HepG2 (cell line): ENCODE data around the gene TXNDC12. TPM values are rescaled to one million over a fixed set of nuclear protein-coding genes. Genes with fewer than 3 reads are reported as not detected.

Experiments
- ASH2L ChIP-seq: fragments of 300-600, 200-600 bp; sonication (generic); IDR thresholded peaks from 2 replicates; pipeline ENCODE4 v1.7.0; 2017; ENCODE audit warnings: low read depth, mild to moderate bottlenecking, moderate library complexity, mixed read lengths, low read length; ENCODE audit not compliant: insufficient read length
- BHLHE40 ChIP-seq: IDR thresholded peaks from 2 replicates; pipeline ENCODE4 v1.6.1; 2011; ENCODE audit warnings: low read length, improper control_type of control experiment
- FOXJ3 ChIP-seq: sonication (generic); formaldehyde crosslinking; IDR thresholded peaks from 2 replicates; pipeline ENCODE4 v1.4.0; 2020; ENCODE audit warnings: missing genetic modification reagents, mild to moderate bottlenecking, borderline replicate concordance
- MZF1 ChIP-seq: sonication (generic); formaldehyde crosslinking; IDR thresholded peaks from 2 replicates; pipeline ENCODE4 v1.8.1; 2023; ENCODE audit warnings: mild to moderate bottlenecking, missing genetic modification reagents, borderline replicate concordance
- ONECUT2 ChIP-seq: sonication (generic); formaldehyde crosslinking; IDR thresholded peaks from 2 replicates; pipeline ENCODE4 v1.4.0; 2020; ENCODE audit warnings: missing genetic modification reagents
- POGZ ChIP-seq: sonication (generic); formaldehyde crosslinking; IDR thresholded peaks from 2 replicates; pipeline ENCODE4 v1.4.0; 2020; ENCODE audit warnings: mild to moderate bottlenecking, missing genetic modification reagents
- REL ChIP-seq: sonication (generic); formaldehyde crosslinking; conservative IDR thresholded peaks from 2 replicates; pipeline ENCODE4 v1.8.0; 2022; ENCODE audit warnings: mild to moderate bottlenecking, missing genetic modification reagents, moderate library complexity
- SRSF1 ChIP-seq: fragments of 200-400 bp; formaldehyde crosslinking; optimal IDR thresholded peaks from 2 replicates; pipeline ENCODE3; 2017; ENCODE audit warnings: mild to moderate bottlenecking, low read depth, low read length, moderate library complexity
- TBL1XR1 ChIP-seq: fragments of 150-350 bp; IDR thresholded peaks from 2 replicates; pipeline ENCODE4 v1.6.1; 2014; ENCODE audit warnings: borderline replicate concordance, low read length; ENCODE audit not compliant: partially characterized antibody
- ZFYVE20 ChIP-seq: sonication (generic); formaldehyde crosslinking; IDR thresholded peaks from 2 replicates; pipeline ENCODE4 v1.8.0; 2023; ENCODE audit warnings: low read depth, mild to moderate bottlenecking, moderate library complexity, missing genetic modification reagents, borderline replicate concordance
- ZNF121 ChIP-seq: sonication (generic); formaldehyde crosslinking; IDR thresholded peaks from 2 replicates; pipeline ENCODE4 v1.5.0; 2020; ENCODE audit warnings: mild to moderate bottlenecking, missing genetic modification reagents
- ZNF224 ChIP-seq: sonication (generic); formaldehyde crosslinking; IDR thresholded peaks from 2 replicates; pipeline ENCODE4 v1.5.0; 2020; ENCODE audit warnings: mild to moderate bottlenecking, missing genetic modification reagents
- ZNF350 ChIP-seq: sonication (generic); formaldehyde crosslinking; IDR thresholded peaks from 2 replicates; pipeline ENCODE4 v1.4.0; 2020; ENCODE audit warnings: mild to moderate bottlenecking, low read depth, missing genetic modification reagents, borderline replicate concordance
- ZNF354B ChIP-seq: sonication (generic); formaldehyde crosslinking; IDR thresholded peaks from 2 replicates; pipeline ENCODE4 v1.8.0; 2022; ENCODE audit warnings: mild to moderate bottlenecking, missing genetic modification reagents
- ZNF496 ChIP-seq: sonication (generic); formaldehyde crosslinking; IDR thresholded peaks from 2 replicates; pipeline ENCODE4 v1.8.1; 2023; ENCODE audit warnings: mild to moderate bottlenecking, moderate library complexity, missing genetic modification reagents; ENCODE audit not compliant: insufficient replicate concordance
- ZNF570 ChIP-seq: sonication (generic); formaldehyde crosslinking; IDR thresholded peaks from 2 replicates; pipeline ENCODE4 v1.4.0; 2020; ENCODE audit warnings: mild to moderate bottlenecking, missing genetic modification reagents, borderline replicate concordance
- ZNF775 ChIP-seq: sonication (generic); formaldehyde crosslinking; IDR thresholded peaks from 2 replicates; pipeline ENCODE4 v1.4.0; 2020; ENCODE audit warnings: missing genetic modification reagents, mild to moderate bottlenecking, moderate library complexity, borderline replicate concordance
- polyA plus RNA-seq, 8 experiments: library from polyadenylated mRNA; depleted of rRNA in 3 of 8; stranded (reverse) in 7 of 8; unstranded in 1 of 8; fragments of >200 nt; fragmentation: Illumina TruSeq in 4 of 8; extraction: Trizol in 4 of 8; gene quantifications; 2 replicates each; pipeline versions ENCODE4 v1.2.1 to v1.2.3, GENCODE V29; 2011 to 2016; ENCODE audit warnings: low read depth in 4 of 8, missing spikeins in 1 of 8, mixed read lengths in 1 of 8; ENCODE audit not compliant: insufficient read depth in 1 of 8
- total RNA-seq, 5 experiments: library from RNA; depleted of rRNA; stranded (reverse); fragments of >200 nt; fragmentation: Illumina TruSeq; extraction: Trizol; gene quantifications; 2 replicates each; pipeline ENCODE4 v1.2.3, GENCODE V29; 2016; ENCODE audit warnings: low read depth in 1 of 5
- TF ChIP-seq, protein P1 (sequence below): sonication (generic); formaldehyde crosslinking; conservative IDR thresholded peaks from 2 replicates; pipeline ENCODE4 v1.4.0; 2020; ENCODE audit warnings: missing genetic modification reagents
- TF ChIP-seq, protein P2 (sequence below): IDR thresholded peaks from 2 replicates; pipeline ENCODE4 v1.6.1; 2012; ENCODE audit warnings: low read length, improper control_type of control experiment
- TF ChIP-seq, protein P3 (sequence below): sonication (generic); formaldehyde crosslinking; IDR thresholded peaks from 2 replicates; pipeline ENCODE4 v1.5.0; 2020; ENCODE audit warnings: mild to moderate bottlenecking, missing genetic modification reagents
- TF ChIP-seq, protein P4 (sequence below): sonication (generic); formaldehyde crosslinking; IDR thresholded peaks from 2 replicates; pipeline ENCODE4 v1.5.1; 2020; ENCODE audit warnings: missing genetic modification reagents, mild to moderate bottlenecking, borderline replicate concordance

Gene TXNDC12
- total and polyA plus RNA-seq, 2 of the 13 experiments (the other 11 are each of a cell fraction or from before 2014, with no cell fraction given), result 65.6 to 67.2 TPM

DNA sequence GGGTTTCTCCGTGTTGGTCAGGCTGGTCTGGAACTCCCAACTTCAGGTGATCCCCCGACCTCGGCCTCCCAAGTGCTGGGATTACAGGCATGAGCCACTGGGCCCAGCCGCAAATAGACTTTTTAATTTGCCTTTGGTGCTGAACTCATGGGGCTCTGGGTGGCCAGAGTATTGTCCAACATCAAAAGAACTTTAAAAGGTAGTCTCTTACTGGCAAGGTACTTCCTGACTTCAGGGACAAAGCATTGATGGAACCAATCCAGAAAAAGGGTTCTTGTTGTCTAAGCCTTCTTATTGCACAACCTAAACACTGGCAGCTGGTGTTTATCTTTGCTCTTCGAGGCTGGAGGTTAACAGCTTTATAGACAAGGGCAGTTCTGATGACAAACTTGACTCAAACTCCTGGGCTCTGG is 17.6 kb downstream of the TXNDC12 start (continued):
- TF ChIP-seq, protein P1, sequence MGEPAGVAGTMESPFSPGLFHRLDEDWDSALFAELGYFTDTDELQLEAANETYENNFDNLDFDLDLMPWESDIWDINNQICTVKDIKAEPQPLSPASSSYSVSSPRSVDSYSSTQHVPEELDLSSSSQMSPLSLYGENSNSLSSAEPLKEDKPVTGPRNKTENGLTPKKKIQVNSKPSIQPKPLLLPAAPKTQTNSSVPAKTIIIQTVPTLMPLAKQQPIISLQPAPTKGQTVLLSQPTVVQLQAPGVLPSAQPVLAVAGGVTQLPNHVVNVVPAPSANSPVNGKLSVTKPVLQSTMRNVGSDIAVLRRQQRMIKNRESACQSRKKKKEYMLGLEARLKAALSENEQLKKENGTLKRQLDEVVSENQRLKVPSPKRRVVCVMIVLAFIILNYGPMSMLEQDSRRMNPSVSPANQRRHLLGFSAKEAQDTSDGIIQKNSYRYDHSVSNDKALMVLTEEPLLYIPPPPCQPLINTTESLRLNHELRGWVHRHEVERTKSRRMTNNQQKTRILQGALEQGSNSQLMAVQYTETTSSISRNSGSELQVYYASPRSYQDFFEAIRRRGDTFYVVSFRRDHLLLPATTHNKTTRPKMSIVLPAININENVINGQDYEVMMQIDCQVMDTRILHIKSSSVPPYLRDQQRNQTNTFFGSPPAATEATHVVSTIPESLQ, result no peak
- TF ChIP-seq, protein P2, sequence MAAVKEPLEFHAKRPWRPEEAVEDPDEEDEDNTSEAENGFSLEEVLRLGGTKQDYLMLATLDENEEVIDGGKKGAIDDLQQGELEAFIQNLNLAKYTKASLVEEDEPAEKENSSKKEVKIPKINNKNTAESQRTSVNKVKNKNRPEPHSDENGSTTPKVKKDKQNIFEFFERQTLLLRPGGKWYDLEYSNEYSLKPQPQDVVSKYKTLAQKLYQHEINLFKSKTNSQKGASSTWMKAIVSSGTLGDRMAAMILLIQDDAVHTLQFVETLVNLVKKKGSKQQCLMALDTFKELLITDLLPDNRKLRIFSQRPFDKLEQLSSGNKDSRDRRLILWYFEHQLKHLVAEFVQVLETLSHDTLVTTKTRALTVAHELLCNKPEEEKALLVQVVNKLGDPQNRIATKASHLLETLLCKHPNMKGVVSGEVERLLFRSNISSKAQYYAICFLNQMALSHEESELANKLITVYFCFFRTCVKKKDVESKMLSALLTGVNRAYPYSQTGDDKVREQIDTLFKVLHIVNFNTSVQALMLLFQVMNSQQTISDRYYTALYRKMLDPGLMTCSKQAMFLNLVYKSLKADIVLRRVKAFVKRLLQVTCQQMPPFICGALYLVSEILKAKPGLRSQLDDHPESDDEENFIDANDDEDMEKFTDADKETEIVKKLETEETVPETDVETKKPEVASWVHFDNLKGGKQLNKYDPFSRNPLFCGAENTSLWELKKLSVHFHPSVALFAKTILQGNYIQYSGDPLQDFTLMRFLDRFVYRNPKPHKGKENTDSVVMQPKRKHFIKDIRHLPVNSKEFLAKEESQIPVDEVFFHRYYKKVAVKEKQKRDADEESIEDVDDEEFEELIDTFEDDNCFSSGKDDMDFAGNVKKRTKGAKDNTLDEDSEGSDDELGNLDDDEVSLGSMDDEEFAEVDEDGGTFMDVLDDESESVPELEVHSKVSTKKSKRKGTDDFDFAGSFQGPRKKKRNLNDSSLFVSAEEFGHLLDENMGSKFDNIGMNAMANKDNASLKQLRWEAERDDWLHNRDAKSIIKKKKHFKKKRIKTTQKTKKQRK, result no peak
- TF ChIP-seq TBL1XR1, result no peak
- TF ChIP-seq ZNF354B (CRISPR knock-in tag), result no peak
- TF ChIP-seq ZNF496 (CRISPR knock-in tag), result no peak
- TF ChIP-seq ZFYVE20 (CRISPR knock-in tag), result no peak
- no peak for TF ChIP-seq SRSF1
- peak; percentile 72 for TF ChIP-seq ASH2L
- no peak for TF ChIP-seq ZNF570 (CRISPR knock-in tag)
- TF ChIP-seq POGZ (CRISPR knock-in tag), result peak; percentile 83
- TF ChIP-seq MZF1 (CRISPR knock-in tag), result no peak
- peak; percentile 66; the same call in 1 of the 2 replicates for TF ChIP-seq ONECUT2
- TF ChIP-seq, protein P3, sequence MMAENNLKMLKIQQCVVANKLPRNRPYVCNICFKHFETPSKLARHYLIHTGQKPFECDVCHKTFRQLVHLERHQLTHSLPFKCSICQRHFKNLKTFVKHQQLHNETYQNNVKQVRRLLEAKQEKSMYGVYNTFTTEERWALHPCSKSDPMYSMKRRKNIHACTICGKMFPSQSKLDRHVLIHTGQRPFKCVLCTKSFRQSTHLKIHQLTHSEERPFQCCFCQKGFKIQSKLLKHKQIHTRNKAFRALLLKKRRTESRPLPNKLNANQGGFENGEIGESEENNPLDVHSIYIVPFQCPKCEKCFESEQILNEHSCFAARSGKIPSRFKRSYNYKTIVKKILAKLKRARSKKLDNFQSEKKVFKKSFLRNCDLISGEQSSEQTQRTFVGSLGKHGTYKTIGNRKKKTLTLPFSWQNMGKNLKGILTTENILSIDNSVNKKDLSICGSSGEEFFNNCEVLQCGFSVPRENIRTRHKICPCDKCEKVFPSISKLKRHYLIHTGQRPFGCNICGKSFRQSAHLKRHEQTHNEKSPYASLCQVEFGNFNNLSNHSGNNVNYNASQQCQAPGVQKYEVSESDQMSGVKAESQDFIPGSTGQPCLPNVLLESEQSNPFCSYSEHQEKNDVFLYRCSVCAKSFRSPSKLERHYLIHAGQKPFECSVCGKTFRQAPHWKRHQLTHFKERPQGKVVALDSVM (CRISPR knock-in tag), result peak; percentile 73
- peak; percentile 32; the same call in 1 of the 2 replicates for TF ChIP-seq ZNF350
- TF ChIP-seq FOXJ3 (CRISPR knock-in tag), result peak; percentile 98
- TF ChIP-seq ZNF224 (CRISPR knock-in tag), result 0 out of 2 replicates have a peak, but pooled peaks have one; percentile 43
- TF ChIP-seq, protein P4, sequence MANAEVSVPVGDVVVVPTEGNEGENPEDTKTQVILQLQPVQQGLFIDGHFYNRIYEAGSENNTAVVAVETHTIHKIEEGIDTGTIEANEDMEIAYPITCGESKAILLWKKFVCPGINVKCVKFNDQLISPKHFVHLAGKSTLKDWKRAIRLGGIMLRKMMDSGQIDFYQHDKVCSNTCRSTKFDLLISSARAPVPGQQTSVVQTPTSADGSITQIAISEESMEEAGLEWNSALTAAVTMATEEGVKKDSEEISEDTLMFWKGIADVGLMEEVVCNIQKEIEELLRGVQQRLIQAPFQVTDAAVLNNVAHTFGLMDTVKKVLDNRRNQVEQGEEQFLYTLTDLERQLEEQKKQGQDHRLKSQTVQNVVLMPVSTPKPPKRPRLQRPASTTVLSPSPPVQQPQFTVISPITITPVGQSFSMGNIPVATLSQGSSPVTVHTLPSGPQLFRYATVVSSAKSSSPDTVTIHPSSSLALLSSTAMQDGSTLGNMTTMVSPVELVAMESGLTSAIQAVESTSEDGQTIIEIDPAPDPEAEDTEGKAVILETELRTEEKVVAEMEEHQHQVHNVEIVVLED (CRISPR knock-in tag), result peak; percentile 68
- TF ChIP-seq REL, result no peak
- peak; percentile 49; the same call in 1 of the 2 replicates for TF ChIP-seq ZNF121 (CRISPR knock-in tag)
- no peak for TF ChIP-seq BHLHE40
- TF ChIP-seq ZNF775, result no peak
